HUDEP-2 (cell line): ENCODE data around the gene TMEM191C.
"Not testable (repeated sequence)": the region's sequence is repeated elsewhere in the genome, so short reads cannot be mapped to it uniquely, and the experiment has no call there.

ENCODE experiments used
- DNase-seq, 76 experiments: peaks; one replicate each; lab custom pipeline; 2025; ENCODE audit not compliant: unreplicated experiment in 76 of 76; lab: John Stamatoyannopoulos, UW

Gene TMEM191C

GRCh38 chr22:21467337-21468193, at the start of gene TMEM191C:
TMEM191C (plus strand) TSS chr22:21467387; CDS start chr22:21467460, 73 bp downstream.
- not testable (repeated sequence) for DNase-seq

- not testable (repeated sequence) for DNase-seq
Measured at GRCh38 chr22:21417853-21418252, 49.3 kb upstream of the TMEM191C start.

- DNase-seq, result not testable (repeated sequence)
Measured at GRCh38 chr22:21418974-21419638, 48.1 kb upstream of the TMEM191C start.

GRCh38 chr22:21420180-21420763, 46.9 kb upstream of the TMEM191C start:
- DNase-seq, result not testable (repeated sequence)

GRCh38 chr22:21424084-21424709, 43.0 kb upstream of the TMEM191C start:
- DNase-seq, result not testable (repeated sequence)

GRCh38 chr22:21434378-21435233, 32.6 kb upstream of the TMEM191C start:
- DNase-seq, result not testable (repeated sequence)

GRCh38 chr22:21435998-21436810, 31.0 kb upstream of the TMEM191C start:
- not testable (repeated sequence) for DNase-seq

- not testable (repeated sequence) for DNase-seq
Measured at GRCh38 chr22:21438013-21438412, 29.2 kb upstream of the TMEM191C start.

GRCh38 chr22:21440018-21440636, 27.1 kb upstream of the TMEM191C start:
- DNase-seq, result not testable (repeated sequence)

- not testable (repeated sequence) for DNase-seq
Measured at GRCh38 chr22:21440676-21441075, 26.5 kb upstream of the TMEM191C start.

- not testable (repeated sequence) for DNase-seq
Measured at GRCh38 chr22:21441170-21441569, 26.0 kb upstream of the TMEM191C start.

GRCh38 chr22:21442123-21442522, 25.1 kb upstream of the TMEM191C start:
- not testable (repeated sequence) for DNase-seq

- not testable (repeated sequence) for DNase-seq
Measured at GRCh38 chr22:21442646-21443045, 24.5 kb upstream of the TMEM191C start.

GRCh38 chr22:21443057-21443734, 24.0 kb upstream of the TMEM191C start:
- no peak for DNase-seq

- no peak for DNase-seq
Measured at GRCh38 chr22:21443735-21444421, 23.3 kb upstream of the TMEM191C start.

GRCh38 chr22:21444701-21445436, 22.3 kb upstream of the TMEM191C start:
- DNase-seq, result no peak
